IMR-90 (cell line): ENCODE results near the gene MFSD6. TPM values are rescaled to one million over a fixed set of nuclear protein-coding genes. Genes with fewer than 3 reads are reported as not detected.

Source experiments
- ATAC-seq: fragments of 200-7000 bp; cut with Tn5 transposase; 2 replicates; pipeline ENCODE4 v1.9.1; 2020; ENCODE audit warnings: low read depth, mild to moderate bottlenecking, moderate library complexity
- BruUV-seq: library from RNA; stranded (reverse); fragments of 400-500 nt; replicated peaks from 2 replicates; lab custom pipeline; 2021; lab: Mats Ljungman, UMichigan
- CTCF ChIA-PET: fragments of 300-600 bp; formaldehyde crosslinking; extraction: SDS; loops from one replicate; lab custom pipeline; 2021; ENCODE audit warnings: antibody characterized with exemption; lab: Yijun Ruan, JAX
- POLR2A ChIA-PET: fragments of 300-600 bp; sonication (Branson Sonifier 250); formaldehyde crosslinking; loops from one replicate; lab custom pipeline; 2022; ENCODE audit warnings: antibody characterized with exemption; ENCODE audit not compliant: unreplicated experiment; lab: Charles Lee
- DNase-seq: peaks from one replicate; pipeline ENCODE4 v3.0.0; 2013
- H2AFZ ChIP-seq: replicated peaks from 2 replicates; pipeline ENCODE3; 2013; ENCODE audit warnings: low read length, mild to moderate bottlenecking; ENCODE audit not compliant: poor library complexity
- H2AK5ac ChIP-seq: 2 replicates; pipeline ENCODE4 v1.6.1; 2013; ENCODE audit warnings: low read depth, low read length, inconsistent platforms
- H2AK9ac ChIP-seq: replicated peaks from 2 replicates; pipeline ENCODE3; 2013; ENCODE audit warnings: mild to moderate bottlenecking, low read depth, low read length, moderate library complexity; ENCODE audit not compliant: poor library complexity
- H2BK120ac ChIP-seq: 2 replicates; pipeline ENCODE4 v1.6.1; 2013; ENCODE audit warnings: low read depth, low read length, inconsistent platforms
- H2BK15ac ChIP-seq: 3 replicates; pipeline ENCODE4 v1.6.1; 2013; ENCODE audit warnings: low read depth, low read length, inconsistent platforms
- H2BK20ac ChIP-seq: 2 replicates; pipeline ENCODE4 v1.6.1; 2013; ENCODE audit warnings: low read depth, mild to moderate bottlenecking, inconsistent platforms, low read length, moderate library complexity
- H2BK5ac ChIP-seq: 2 replicates; pipeline ENCODE4 v1.6.1; 2013; ENCODE audit warnings: mild to moderate bottlenecking, low read depth, low read length, inconsistent platforms; ENCODE audit not compliant: poor library complexity, severe bottlenecking
- H3K14ac ChIP-seq: replicated peaks from 2 replicates; pipeline ENCODE4 v1.6.1; 2013; ENCODE audit warnings: low read depth, low read length, inconsistent platforms
- H3K18ac ChIP-seq: 2 replicates; pipeline ENCODE4 v1.6.1; 2013; ENCODE audit warnings: low read depth, low read length, control low read depth
- H3K23ac ChIP-seq: 2 replicates; pipeline ENCODE4 v1.6.1; 2013; ENCODE audit warnings: low read depth, low read length, inconsistent platforms
- H3K27ac ChIP-seq: 2 replicates; pipeline ENCODE4 v1.5.1; 2013; ENCODE audit warnings: mild to moderate bottlenecking, control low read depth, low read length; ENCODE audit not compliant: insufficient read depth
- H3K27me3 ChIP-seq: 2 replicates; pipeline ENCODE4 v1.6.1; 2013; ENCODE audit warnings: low read length; ENCODE audit not compliant: control insufficient read depth, insufficient read depth
- H3K36me3 ChIP-seq: 2 replicates; pipeline ENCODE4 v1.6.1; 2013; ENCODE audit warnings: low read length, mixed read lengths; ENCODE audit not compliant: control insufficient read depth, insufficient read depth
- H3K4ac ChIP-seq: 2 replicates; pipeline ENCODE4 v1.6.1; 2013; ENCODE audit warnings: low read depth, low read length, inconsistent platforms
- H3K4me1 ChIP-seq: 2 replicates; pipeline ENCODE4 v1.6.1; 2013; ENCODE audit warnings: low read length, mixed read lengths; ENCODE audit not compliant: control insufficient read depth, insufficient read depth
- H3K4me2 ChIP-seq: 2 replicates; pipeline ENCODE4 v1.6.1; 2013; ENCODE audit warnings: low read depth, mild to moderate bottlenecking, control low read depth, low read length, moderate library complexity
- H3K4me3 ChIP-seq: 2 replicates; pipeline ENCODE4 v1.5.1; 2013; ENCODE audit warnings: low read depth, mild to moderate bottlenecking, control low read depth, low read length, moderate library complexity; ENCODE audit not compliant: insufficient read depth
- H3K56ac ChIP-seq: 2 replicates; pipeline ENCODE4 v1.6.1; 2013; ENCODE audit warnings: low read length, inconsistent platforms; ENCODE audit not compliant: insufficient read depth; ENCODE audit errors: extremely low read depth
- H3K79me1 ChIP-seq, 2 experiments: 2 replicates each; pipeline ENCODE4 v1.6.1; 2013; ENCODE audit warnings: low read length in 2 of 2, inconsistent platforms in 1 of 2, low read depth in 1 of 2
- H3K9ac ChIP-seq: 2 replicates; pipeline ENCODE4 v1.6.1; 2013; ENCODE audit warnings: low read depth, low read length, control low read depth
- H3K9me1 ChIP-seq: 2 replicates; pipeline ENCODE4 v1.6.1; 2013; ENCODE audit warnings: low read length, inconsistent platforms; ENCODE audit not compliant: insufficient read depth
- H3K9me3 ChIP-seq: 2 replicates; pipeline ENCODE4 v1.6.1; 2013; ENCODE audit warnings: low read length; ENCODE audit not compliant: control insufficient read depth, insufficient read depth
- H4K20me1 ChIP-seq: 2 replicates; pipeline ENCODE4 v1.6.1; 2013; ENCODE audit warnings: low read length, inconsistent platforms; ENCODE audit not compliant: insufficient read depth
- H4K5ac ChIP-seq: 2 replicates; pipeline ENCODE4 v1.6.1; 2013; ENCODE audit warnings: mild to moderate bottlenecking, low read depth, low read length, control low read depth
- H4K8ac ChIP-seq, 2 experiments: 2 replicates each; pipeline ENCODE4 v1.6.1; 2013; ENCODE audit warnings: low read depth in 2 of 2, low read length in 2 of 2, control low read depth in 1 of 2, inconsistent platforms in 1 of 2
- H4K91ac ChIP-seq: 2 replicates; pipeline ENCODE4 v1.6.1; 2013; ENCODE audit warnings: low read depth, low read length, inconsistent platforms; ENCODE audit not compliant: insufficient read depth
- POLR2A ChIP-seq: IDR thresholded peaks from 2 replicates; pipeline ENCODE4 v1.6.1; 2012; ENCODE audit warnings: mild to moderate bottlenecking, low read depth, low read length
- dilution Hi-C: fragments of 300-500 bp; cut with HindIII; formaldehyde crosslinking; loops from one replicate; pipeline ENCODE4 v1.14.3; 2018; ENCODE audit warnings: low sequenced_read_pairs; ENCODE audit not compliant: unreplicated experiment
- in situ Hi-C: fragments of 300-500 bp; cut with MboI; formaldehyde crosslinking; loops from 3 replicates; pipeline ENCODE4 v1.14.3; 2019; ENCODE audit warnings: low sequenced_read_pairs, inconsistent platforms, mixed read lengths
- intact Hi-C: fragments of 100-400 bp; cut with micrococcal nuclease; formaldehyde crosslinking; loops from 2 replicates; pipeline ENCODE4 v1.10.0; 2022
- polyA plus RNA-seq, 3 experiments: library from polyadenylated mRNA; depleted of rRNA; stranded (reverse); fragments of >200 nt; gene quantifications; 2 replicates each; pipeline ENCODE4 v1.2.3, GENCODE V29; 2012; ENCODE audit warnings: low replicate concordance in 1 of 3
- total RNA-seq: library from RNA; depleted of rRNA; stranded (reverse); fragments of >200 nt; gene quantifications from 2 replicates; pipeline ENCODE4 v1.2.3, GENCODE V29; 2012

MFSD6 gene
- total and polyA plus RNA-seq, 2 of the 4 experiments (the other 2 are of a cell fraction): 4.2 to 7.7 TPM

DNA sequence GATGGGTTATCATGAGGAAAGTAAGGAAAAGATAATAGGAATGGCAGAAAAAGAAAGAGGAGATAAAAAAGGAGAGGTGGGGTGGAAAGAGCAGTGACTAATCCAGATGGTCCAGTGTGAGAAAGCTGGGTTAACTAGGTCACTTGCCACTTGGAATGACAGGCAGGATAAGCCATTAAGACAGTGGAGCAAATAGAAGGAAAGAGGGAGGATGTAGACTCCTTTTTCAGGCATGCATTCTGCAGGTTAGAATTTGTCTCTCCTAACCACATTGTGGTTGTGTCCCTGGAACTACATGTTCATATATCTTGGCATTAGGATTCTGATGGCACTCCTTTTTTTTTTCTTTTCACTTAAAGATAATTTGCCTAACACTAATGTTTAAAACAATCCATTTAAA is 139.7 kb downstream of the MFSD6 start:
- H3K27me3 ChIP-seq: no peaks in the 10 kb centered on the region
- H3K9me1 ChIP-seq: no peaks in the 10 kb centered on the region
- H4K8ac ChIP-seq: no peak overlapping the region
- in situ Hi-C loops: no loop called here
- no peak overlapping the region for H2AK5ac ChIP-seq
- H3K56ac ChIP-seq: no peak overlapping the region
- H3K14ac ChIP-seq: no peak overlapping the region
- ATAC-seq (no peak), DNase-seq (no peak)
- no peak overlapping the region for H2BK15ac ChIP-seq
- intact Hi-C loops: no loop called here
- dilution Hi-C loops: no loop called here
- H3K4me1 ChIP-seq: peaks cover 2% of the 10 kb centered on the region; the same call in 1 of the 2 replicates
- no TSS peak for BruUV-seq
- H3K27ac ChIP-seq: no peak overlapping the region
- no peak overlapping the region for H3K4ac ChIP-seq
- ChIA-PET POLR2A (no interaction called here), CTCF (no interaction called here)
- no peak overlapping the region for H2BK5ac ChIP-seq
- H2BK120ac ChIP-seq: no peak overlapping the region
- no peak overlapping the region for H3K4me3 ChIP-seq
- no peak overlapping the region for H4K91ac ChIP-seq
- no peak overlapping the region for H3K9ac ChIP-seq
- no peak overlapping the region for H3K4me2 ChIP-seq
- H2AK9ac ChIP-seq: no peak overlapping the region
- no peak overlapping the region for H2BK20ac ChIP-seq
- H2AFZ ChIP-seq: no peak overlapping the region
- no peak for TF ChIP-seq POLR2A
- no peak overlapping the region for H4K5ac ChIP-seq
- no peak overlapping the region for H3K23ac ChIP-seq
- no peaks in the 10 kb centered on the region for H4K20me1 ChIP-seq
- H3K18ac ChIP-seq: no peak overlapping the region
- no peaks in the 10 kb centered on the region for H3K36me3 ChIP-seq
- no peaks in the 10 kb centered on the region for H3K9me3 ChIP-seq
- H3K79me1 ChIP-seq: no peaks in the 10 kb centered on the region
